Left ventricle myocardium inferior (tissue), 1 donor: ENCODE data around the gene HES7. TPM values are rescaled to one million over a fixed set of nuclear protein-coding genes. Genes with fewer than 3 reads are reported as not detected.

Source experiments
- DNase-seq: peaks from one replicate; pipeline ENCODE4 v3.0.0-alpha.2; 2020
- H3K27ac ChIP-seq: fragments of 200-600 bp; replicated peaks from 2 replicates; pipeline ENCODE4 v1.8.0; 2021
- H3K27me3 ChIP-seq: fragments of 200-600 bp; 2 replicates; pipeline ENCODE4 v1.8.0; 2021; ENCODE audit warnings: low read depth
- H3K36me3 ChIP-seq: fragments of 200-600 bp; 2 replicates; pipeline ENCODE4 v1.8.0; 2021
- H3K4me1 ChIP-seq: fragments of 200-600 bp; 2 replicates; pipeline ENCODE4 v1.8.0; 2021
- H3K4me3 ChIP-seq: fragments of 200-600 bp; 2 replicates; pipeline ENCODE4 v1.8.0; 2021; ENCODE audit warnings: mild to moderate bottlenecking, moderate library complexity
- H3K9me3 ChIP-seq: fragments of 200-600 bp; replicated peaks from 2 replicates; pipeline ENCODE4 v1.8.0; 2021
- intact Hi-C: fragments of 100-400 bp; cut with micrococcal nuclease; formaldehyde crosslinking; loops from one replicate; pipeline ENCODE4 v1.11.0; 2022
- total RNA-seq: library from RNA; stranded (reverse); fragmentation: NEBNext Ultra II Directional; extraction: Animal tissue kit (Norgen Biotek cat#: 25700); gene quantifications from one replicate; pipeline ENCODE4 v1.2.1, GENCODE V29; 2021
- TF ChIP-seq, protein P1 (sequence below): fragments of 200-600 bp; IDR thresholded peaks from 2 replicates; pipeline ENCODE4 v1.8.0; 2021; ENCODE audit warnings: antibody characterized with exemption, mild to moderate bottlenecking, borderline replicate concordance
- donor health status: DM: no; HTN: yes; CAD: no; lungs with severe emphysema.

The HES7 gene
- total RNA-seq, 1 donor from 2014 or later = not detected

DNA sequence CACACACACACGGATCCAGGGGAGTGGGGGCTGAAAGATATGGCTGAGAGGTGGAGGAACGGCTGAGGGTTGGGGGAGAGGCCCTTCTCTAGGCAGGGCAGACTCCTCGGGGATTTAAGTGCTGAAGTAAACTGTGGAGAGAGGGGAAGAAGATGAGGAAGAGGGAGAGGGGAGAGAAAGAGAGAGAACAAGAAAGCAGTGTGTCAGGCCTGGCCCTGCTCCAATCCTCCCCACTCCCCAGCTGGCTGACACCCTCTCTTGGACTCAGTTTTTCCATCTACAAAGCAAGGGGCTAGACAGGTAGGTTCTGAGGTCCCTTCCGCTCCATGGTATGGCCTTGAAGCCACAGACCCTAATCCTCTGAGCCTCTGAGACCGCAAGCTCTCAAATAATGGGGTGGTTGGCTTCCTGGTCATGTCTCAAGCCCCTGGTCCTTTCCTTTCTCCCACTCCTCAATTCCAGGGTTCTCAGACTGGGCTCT lies 36.9 kb upstream of the HES7 start:
- Histone ChIP-seq H3K9me3 (no peaks in the 10 kb centered on the region), H3K36me3 (peaks cover 24% of the 10 kb centered on the region), H3K4me1 (peaks cover 86% of the 10 kb centered on the region), H3K27ac (peak overlapping the region; percentile 100), H3K27me3 (no peaks in the 10 kb centered on the region), H3K4me3 (peak overlapping the region; percentile 95)
- TF ChIP-seq, protein P1, sequence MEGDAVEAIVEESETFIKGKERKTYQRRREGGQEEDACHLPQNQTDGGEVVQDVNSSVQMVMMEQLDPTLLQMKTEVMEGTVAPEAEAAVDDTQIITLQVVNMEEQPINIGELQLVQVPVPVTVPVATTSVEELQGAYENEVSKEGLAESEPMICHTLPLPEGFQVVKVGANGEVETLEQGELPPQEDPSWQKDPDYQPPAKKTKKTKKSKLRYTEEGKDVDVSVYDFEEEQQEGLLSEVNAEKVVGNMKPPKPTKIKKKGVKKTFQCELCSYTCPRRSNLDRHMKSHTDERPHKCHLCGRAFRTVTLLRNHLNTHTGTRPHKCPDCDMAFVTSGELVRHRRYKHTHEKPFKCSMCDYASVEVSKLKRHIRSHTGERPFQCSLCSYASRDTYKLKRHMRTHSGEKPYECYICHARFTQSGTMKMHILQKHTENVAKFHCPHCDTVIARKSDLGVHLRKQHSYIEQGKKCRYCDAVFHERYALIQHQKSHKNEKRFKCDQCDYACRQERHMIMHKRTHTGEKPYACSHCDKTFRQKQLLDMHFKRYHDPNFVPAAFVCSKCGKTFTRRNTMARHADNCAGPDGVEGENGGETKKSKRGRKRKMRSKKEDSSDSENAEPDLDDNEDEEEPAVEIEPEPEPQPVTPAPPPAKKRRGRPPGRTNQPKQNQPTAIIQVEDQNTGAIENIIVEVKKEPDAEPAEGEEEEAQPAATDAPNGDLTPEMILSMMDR = no peak
- intact Hi-C loops = no loop called here
- DNase-seq = no peak

DNA sequence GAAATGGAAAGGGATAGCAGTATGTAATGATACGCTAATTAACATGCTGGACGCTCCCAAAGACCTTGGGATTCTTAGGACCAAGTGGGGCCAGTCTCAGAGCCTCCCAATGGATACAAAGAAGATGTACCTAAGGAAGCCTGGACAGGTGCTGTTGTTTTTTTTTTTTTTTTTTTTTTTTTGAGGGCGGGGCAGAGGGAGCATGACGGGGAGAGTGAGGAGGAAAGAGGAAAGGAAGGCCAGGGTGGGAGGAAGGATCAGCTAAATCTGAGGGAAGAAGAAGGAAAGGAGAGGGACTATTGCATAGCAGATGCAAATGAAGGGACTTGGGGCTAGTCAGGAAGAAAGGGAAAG lies 36.3 kb upstream of the HES7 start:
- no peaks in the 10 kb centered on the region for H3K9me3 ChIP-seq
- H3K4me1 ChIP-seq = peaks cover 91% of the 10 kb centered on the region
- H3K27me3 ChIP-seq = no peaks in the 10 kb centered on the region
- TF ChIP-seq, protein P1 = no peak
- no peak for DNase-seq
- H3K4me3 ChIP-seq = no peak overlapping the region
- peaks cover 24% of the 10 kb centered on the region for H3K36me3 ChIP-seq
- intact Hi-C loops = no loop called here
- peak overlapping the region; percentile 100 for H3K27ac ChIP-seq

- H3K4me1 ChIP-seq = peaks cover 85% of the 10 kb centered on the region
- intact Hi-C loops = no loop called here
- peak; percentile 1 for DNase-seq
- no peaks in the 10 kb centered on the region for H3K27me3 ChIP-seq
- H3K4me3 ChIP-seq = no peak overlapping the region
- H3K9me3 ChIP-seq = no peaks in the 10 kb centered on the region
- peaks cover 24% of the 10 kb centered on the region for H3K36me3 ChIP-seq
- H3K27ac ChIP-seq = peak overlapping the region; percentile 100
- TF ChIP-seq, protein P1 = no peak
Measured at GRCh38 chr17:8159459-8160223, 35.7 kb upstream of the HES7 start.

DNA sequence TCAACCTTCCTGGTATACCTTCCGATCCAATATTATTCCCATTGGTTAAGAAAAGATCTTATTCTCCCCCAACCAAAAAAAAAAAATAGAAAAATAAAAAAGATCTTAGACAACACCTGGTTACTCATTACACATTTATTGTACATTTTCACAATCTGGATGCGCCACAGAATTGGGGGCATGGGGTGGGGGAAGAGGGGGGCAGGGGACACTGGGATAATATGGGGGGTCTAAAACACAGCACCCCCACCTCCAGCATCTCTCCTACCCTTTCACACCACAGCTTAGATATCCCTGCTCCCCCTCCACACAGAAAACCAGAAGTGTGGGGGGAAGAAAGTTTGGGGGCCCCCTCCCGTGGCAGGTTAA lies 35.1 kb upstream of the HES7 start:
- Histone ChIP-seq H3K4me1 (peaks cover 80% of the 10 kb centered on the region), H3K4me3 (no peak overlapping the region), H3K27ac (peak overlapping the region; percentile 100), H3K27me3 (no peaks in the 10 kb centered on the region), H3K36me3 (peaks cover 24% of the 10 kb centered on the region), H3K9me3 (no peaks in the 10 kb centered on the region)
- no peak for DNase-seq
- TF ChIP-seq, protein P1 = no peak
- intact Hi-C loops = no loop called here

DNA sequence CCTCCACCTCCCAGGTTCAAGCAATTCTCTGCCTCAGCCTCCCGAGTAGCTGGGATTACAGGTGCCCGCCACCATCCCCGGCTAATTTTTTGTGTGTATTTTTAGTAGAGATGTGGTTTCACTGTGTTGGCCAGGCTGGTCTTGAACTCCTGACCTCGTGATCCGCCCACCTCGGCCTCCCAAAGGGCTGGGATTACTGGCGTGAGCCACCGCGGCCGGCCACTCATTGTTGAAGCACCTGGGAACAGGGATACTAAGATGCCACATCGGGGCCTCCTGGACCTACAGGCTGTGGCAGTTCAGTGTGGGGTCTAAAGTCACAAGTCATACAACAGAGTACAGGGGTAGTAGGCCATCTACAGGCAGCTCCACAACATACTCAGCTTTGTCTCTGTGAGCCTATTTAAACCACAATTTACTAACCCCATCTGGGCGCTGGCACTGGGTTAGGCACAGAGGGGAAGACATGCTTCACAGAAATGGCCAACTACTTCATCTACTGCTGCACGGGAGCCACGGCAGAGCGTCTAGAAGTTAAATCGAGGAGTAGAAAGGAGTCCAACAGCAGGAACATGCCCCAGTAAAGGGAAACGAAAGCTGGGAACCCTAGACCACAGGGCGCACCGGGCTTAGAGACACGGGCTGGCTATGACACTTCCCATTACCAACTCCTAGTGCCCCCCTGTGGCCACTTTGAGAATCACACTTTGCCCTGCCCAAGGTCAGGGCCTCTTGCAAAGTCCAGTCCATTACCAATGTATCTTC lies 34.5 kb upstream of the HES7 start:
- peaks cover 80% of the 10 kb centered on the region for H3K4me1 ChIP-seq
- H3K27me3 ChIP-seq = no peaks in the 10 kb centered on the region
- peak; percentile 92 for DNase-seq
- no peaks in the 10 kb centered on the region for H3K9me3 ChIP-seq
- peaks cover 24% of the 10 kb centered on the region for H3K36me3 ChIP-seq
- peak overlapping the region; percentile 18 for H3K4me3 ChIP-seq
- TF ChIP-seq, protein P1 = peak; percentile 94
- intact Hi-C loops = no loop called here
- H3K27ac ChIP-seq = peak overlapping the region; percentile 100
